WTC11 (cell line): ENCODE results near the gene MMP11. TPM values are rescaled to one million over a fixed set of nuclear protein-coding genes. Genes with fewer than 3 reads are reported as not detected.

Experiments used
- ATAC-seq: fragments of 200-7000 bp; cut with Tn5 transposase; 2 replicates; pipeline ENCODE4 v1.10.0; 2021; ENCODE audit warnings: mild to moderate bottlenecking, moderate library complexity
- CTCF ChIA-PET: fragments of 300-600 bp; sonication (Branson Sonifier 250); formaldehyde crosslinking; loops from one replicate; lab custom pipeline; 2021; ENCODE audit warnings: antibody characterized with exemption; lab: Charles Lee
- POLR2A ChIA-PET: fragments of 350-600 bp; sonication (Branson Sonifier 250); formaldehyde crosslinking; loops from one replicate; lab custom pipeline; 2021; ENCODE audit warnings: antibody characterized with exemption; lab: Charles Lee
- DNase-seq: peaks from one replicate; pipeline ENCODE4 v3.0.0; 2021; ENCODE audit warnings: low spot score
- H3K27ac Mint-ChIP-seq: 2 replicates; pipeline ENCODE4 v1.8.0; 2021; ENCODE audit warnings: mixed read lengths
- H3K27me3 Mint-ChIP-seq: 2 replicates; pipeline ENCODE4 v1.8.0; 2021; ENCODE audit warnings: low read depth, mild to moderate bottlenecking, moderate library complexity, mixed read lengths
- H3K36me3 Mint-ChIP-seq: 2 replicates; pipeline ENCODE4 v1.8.0; 2021; ENCODE audit warnings: mixed read lengths
- H3K4me1 Mint-ChIP-seq: 2 replicates; pipeline ENCODE4 v1.8.0; 2022; ENCODE audit warnings: mixed read lengths
- H3K4me3 Mint-ChIP-seq: 2 replicates; pipeline ENCODE4 v1.8.0; 2021; ENCODE audit warnings: mild to moderate bottlenecking, moderate library complexity, mixed read lengths
- H3K9me3 Mint-ChIP-seq: 2 replicates; pipeline ENCODE4 v1.8.0; 2021; ENCODE audit warnings: mixed read lengths
- ATF1 ChIP-seq: sonication (generic); formaldehyde crosslinking; IDR thresholded peaks from 2 replicates; pipeline ENCODE4 v1.8.1; 2023; ENCODE audit warnings: mild to moderate bottlenecking, moderate library complexity, missing genetic modification reagents
- CREB1 ChIP-seq: sonication (generic); formaldehyde crosslinking; IDR thresholded peaks from 2 replicates; pipeline ENCODE4 v1.8.0; 2023; ENCODE audit warnings: mild to moderate bottlenecking, missing genetic modification reagents
- ELF4 ChIP-seq: sonication (generic); formaldehyde crosslinking; IDR thresholded peaks from 2 replicates; pipeline ENCODE4 v1.8.1; 2022; ENCODE audit warnings: low read depth, mild to moderate bottlenecking, moderate library complexity, missing genetic modification reagents
- ETV6 ChIP-seq: sonication (generic); formaldehyde crosslinking; IDR thresholded peaks from 2 replicates; pipeline ENCODE4 v1.8.1; 2022; ENCODE audit warnings: mild to moderate bottlenecking, missing genetic modification reagents
- GRHL2 ChIP-seq: fragments of 250-450 bp; sonication (Bioruptor Pico); IDR thresholded peaks from 2 replicates; pipeline ENCODE4 v1.8.0; 2022; ENCODE audit warnings: mild to moderate bottlenecking, moderate library complexity; ENCODE audit not compliant: insufficient replicate concordance, severe bottlenecking
- GTF2I ChIP-seq: fragments of 250-450 bp; sonication (Bioruptor Pico); conservative IDR thresholded peaks from 2 replicates; pipeline ENCODE4 v1.4.0; 2021; ENCODE audit warnings: mild to moderate bottlenecking
- JAZF1 ChIP-seq: fragments of 250-450 bp; sonication (Bioruptor Pico); IDR thresholded peaks from 2 replicates; pipeline ENCODE4 v1.9.0; 2021; ENCODE audit warnings: moderate library complexity, mild to moderate bottlenecking, inconsistent platforms
- JUN ChIP-seq: sonication (generic); formaldehyde crosslinking; IDR thresholded peaks from 2 replicates; pipeline ENCODE4 v1.8.0; 2023; ENCODE audit warnings: mild to moderate bottlenecking, missing genetic modification reagents
- MXD4 ChIP-seq: fragments of 250-450 bp; sonication (Bioruptor Pico); IDR thresholded peaks from 2 replicates; pipeline ENCODE4 v1.8.0; 2021; ENCODE audit warnings: mild to moderate bottlenecking, moderate library complexity, borderline replicate concordance
- NFE2L1 ChIP-seq: sonication (generic); formaldehyde crosslinking; IDR thresholded peaks from 2 replicates; pipeline ENCODE4 v1.8.1; 2023; ENCODE audit warnings: missing genetic modification reagents
- NFYB ChIP-seq: sonication (generic); formaldehyde crosslinking; conservative IDR thresholded peaks from 2 replicates; pipeline ENCODE4 v1.8.0; 2022; ENCODE audit warnings: low read depth, missing genetic modification reagents
- SMAD3 ChIP-seq: sonication (generic); formaldehyde crosslinking; IDR thresholded peaks from 2 replicates; pipeline ENCODE4 v1.8.0; 2022; ENCODE audit warnings: missing genetic modification reagents, mild to moderate bottlenecking, borderline replicate concordance
- TP53 ChIP-seq: sonication (generic); formaldehyde crosslinking; IDR thresholded peaks from 2 replicates; pipeline ENCODE4 v1.8.1; 2023; ENCODE audit warnings: mild to moderate bottlenecking, missing genetic modification reagents
- ZNF219 ChIP-seq: sonication (generic); formaldehyde crosslinking; IDR thresholded peaks from 2 replicates; pipeline ENCODE4 v1.8.0; 2023; ENCODE audit warnings: missing genetic modification reagents, mild to moderate bottlenecking, borderline replicate concordance
- ZNF416 ChIP-seq: fragments of 250-450 bp; sonication (Bioruptor Pico); IDR thresholded peaks from 2 replicates; pipeline ENCODE4 v1.9.0; 2021; ENCODE audit warnings: mild to moderate bottlenecking, inconsistent platforms
- ZNF671 ChIP-seq: fragments of 250-450 bp; sonication (Bioruptor Pico); IDR thresholded peaks from 2 replicates; pipeline ENCODE4 v1.8.0; 2021; ENCODE audit warnings: mild to moderate bottlenecking
- total RNA-seq: library from RNA; stranded (reverse); gene quantifications from 3 replicates; pipeline ENCODE4 v1.2.3, GENCODE V29; 2021
- TF ChIP-seq, protein P1 (sequence below): fragments of 250-450 bp; sonication (Bioruptor Pico); IDR thresholded peaks from 2 replicates; pipeline ENCODE4 v1.9.0; 2021; ENCODE audit warnings: mild to moderate bottlenecking
- TF ChIP-seq, protein P2 (sequence below): sonication (generic); formaldehyde crosslinking; IDR thresholded peaks from 2 replicates; pipeline ENCODE4 v1.8.0; 2023; ENCODE audit warnings: mild to moderate bottlenecking, missing genetic modification reagents
- TF ChIP-seq, protein P3 (sequence below): fragments of 250-450 bp; sonication (Bioruptor Pico); IDR thresholded peaks from 2 replicates; pipeline ENCODE4 v1.9.0; 2021; ENCODE audit warnings: mild to moderate bottlenecking, borderline replicate concordance
- TF ChIP-seq, protein P4 (sequence below): sonication (generic); formaldehyde crosslinking; IDR thresholded peaks from 2 replicates; pipeline ENCODE4 v1.8.1; 2023; ENCODE audit warnings: mild to moderate bottlenecking, moderate library complexity, missing genetic modification reagents
- TF ChIP-seq, protein P5 (sequence below): sonication (generic); formaldehyde crosslinking; IDR thresholded peaks from 2 replicates; pipeline ENCODE4 v1.8.0; 2023; ENCODE audit warnings: missing genetic modification reagents
- TF ChIP-seq, protein P6 (sequence below): fragments of 250-450 bp; sonication (Bioruptor Pico); conservative IDR thresholded peaks from 2 replicates; pipeline ENCODE4 v1.9.0; 2021; ENCODE audit warnings: mild to moderate bottlenecking

The MMP11 gene
- total RNA-seq, 1 experiment from 2014 or later, result 16.5 TPM

DNA sequence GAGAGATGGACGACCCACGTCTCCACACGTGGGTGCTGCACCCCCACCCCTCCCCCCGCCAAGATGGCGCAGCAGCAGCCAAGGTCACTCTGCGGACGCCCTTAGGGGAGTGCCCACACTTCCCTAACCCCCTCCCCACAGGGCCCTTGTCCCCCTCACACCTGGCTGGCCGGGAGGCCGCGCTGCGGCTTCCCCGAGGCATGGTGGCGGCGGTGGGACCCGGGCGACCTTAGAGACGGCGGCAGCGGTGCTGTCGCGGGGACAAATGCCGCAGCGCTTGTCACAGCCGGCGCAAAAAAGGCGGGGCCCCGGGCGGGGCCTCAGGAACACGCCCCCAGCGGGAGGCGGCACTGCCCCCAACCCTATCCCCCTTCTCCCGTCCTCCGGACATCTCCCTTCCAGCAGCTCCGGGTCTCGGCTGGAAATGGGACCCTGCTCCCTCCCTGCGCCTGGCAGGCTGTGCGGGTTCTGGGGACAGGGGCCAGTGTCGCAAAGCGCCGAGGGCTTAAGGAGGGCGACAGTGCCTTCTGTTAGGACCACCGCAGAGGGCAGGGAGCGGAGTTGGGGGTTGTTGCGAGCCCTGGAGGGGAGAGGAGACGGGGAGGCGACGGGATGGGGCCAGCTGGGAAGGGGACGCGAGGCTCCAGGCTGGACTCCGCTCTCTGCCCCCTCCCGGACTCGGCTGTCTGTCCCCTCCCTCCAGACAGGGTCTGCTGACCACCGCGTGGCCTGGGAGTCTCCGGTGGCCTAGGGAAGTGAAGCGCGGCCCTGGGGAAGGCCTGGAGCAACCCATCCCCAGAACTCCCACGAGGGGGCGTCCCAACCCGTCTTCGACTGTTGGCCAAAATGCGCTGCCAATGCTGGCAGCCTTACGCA, 4.7 kb upstream of the MMP11 start, which contains the start of gene CHCHD10 (continued):
- TF ChIP-seq, protein P1, sequence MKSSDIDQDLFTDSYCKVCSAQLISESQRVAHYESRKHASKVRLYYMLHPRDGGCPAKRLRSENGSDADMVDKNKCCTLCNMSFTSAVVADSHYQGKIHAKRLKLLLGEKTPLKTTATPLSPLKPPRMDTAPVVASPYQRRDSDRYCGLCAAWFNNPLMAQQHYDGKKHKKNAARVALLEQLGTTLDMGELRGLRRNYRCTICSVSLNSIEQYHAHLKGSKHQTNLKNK, result no peak
- TF ChIP-seq, protein P2, sequence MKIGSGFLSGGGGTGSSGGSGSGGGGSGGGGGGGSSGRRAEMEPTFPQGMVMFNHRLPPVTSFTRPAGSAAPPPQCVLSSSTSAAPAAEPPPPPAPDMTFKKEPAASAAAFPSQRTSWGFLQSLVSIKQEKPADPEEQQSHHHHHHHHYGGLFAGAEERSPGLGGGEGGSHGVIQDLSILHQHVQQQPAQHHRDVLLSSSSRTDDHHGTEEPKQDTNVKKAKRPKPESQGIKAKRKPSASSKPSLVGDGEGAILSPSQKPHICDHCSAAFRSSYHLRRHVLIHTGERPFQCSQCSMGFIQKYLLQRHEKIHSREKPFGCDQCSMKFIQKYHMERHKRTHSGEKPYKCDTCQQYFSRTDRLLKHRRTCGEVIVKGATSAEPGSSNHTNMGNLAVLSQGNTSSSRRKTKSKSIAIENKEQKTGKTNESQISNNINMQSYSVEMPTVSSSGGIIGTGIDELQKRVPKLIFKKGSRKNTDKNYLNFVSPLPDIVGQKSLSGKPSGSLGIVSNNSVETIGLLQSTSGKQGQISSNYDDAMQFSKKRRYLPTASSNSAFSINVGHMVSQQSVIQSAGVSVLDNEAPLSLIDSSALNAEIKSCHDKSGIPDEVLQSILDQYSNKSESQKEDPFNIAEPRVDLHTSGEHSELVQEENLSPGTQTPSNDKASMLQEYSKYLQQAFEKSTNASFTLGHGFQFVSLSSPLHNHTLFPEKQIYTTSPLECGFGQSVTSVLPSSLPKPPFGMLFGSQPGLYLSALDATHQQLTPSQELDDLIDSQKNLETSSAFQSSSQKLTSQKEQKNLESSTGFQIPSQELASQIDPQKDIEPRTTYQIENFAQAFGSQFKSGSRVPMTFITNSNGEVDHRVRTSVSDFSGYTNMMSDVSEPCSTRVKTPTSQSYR (CRISPR knock-in tag), result no peak
- TF ChIP-seq ZNF219 (CRISPR knock-in tag) (0 out of 2 replicates have a peak, but pooled peaks have one; percentile 10), ATF1 (CRISPR knock-in tag) (no peak), JUN (CRISPR knock-in tag) (0 out of 2 replicates have a peak, but pooled peaks have one; percentile 20), ZNF416 (CRISPR knock-in tag) (no peak), NFYB (no peak), MXD4 (CRISPR knock-in tag) (no peak), TP53 (no peak; the same call in 1 of the 2 replicates)
- TF ChIP-seq, protein P3, sequence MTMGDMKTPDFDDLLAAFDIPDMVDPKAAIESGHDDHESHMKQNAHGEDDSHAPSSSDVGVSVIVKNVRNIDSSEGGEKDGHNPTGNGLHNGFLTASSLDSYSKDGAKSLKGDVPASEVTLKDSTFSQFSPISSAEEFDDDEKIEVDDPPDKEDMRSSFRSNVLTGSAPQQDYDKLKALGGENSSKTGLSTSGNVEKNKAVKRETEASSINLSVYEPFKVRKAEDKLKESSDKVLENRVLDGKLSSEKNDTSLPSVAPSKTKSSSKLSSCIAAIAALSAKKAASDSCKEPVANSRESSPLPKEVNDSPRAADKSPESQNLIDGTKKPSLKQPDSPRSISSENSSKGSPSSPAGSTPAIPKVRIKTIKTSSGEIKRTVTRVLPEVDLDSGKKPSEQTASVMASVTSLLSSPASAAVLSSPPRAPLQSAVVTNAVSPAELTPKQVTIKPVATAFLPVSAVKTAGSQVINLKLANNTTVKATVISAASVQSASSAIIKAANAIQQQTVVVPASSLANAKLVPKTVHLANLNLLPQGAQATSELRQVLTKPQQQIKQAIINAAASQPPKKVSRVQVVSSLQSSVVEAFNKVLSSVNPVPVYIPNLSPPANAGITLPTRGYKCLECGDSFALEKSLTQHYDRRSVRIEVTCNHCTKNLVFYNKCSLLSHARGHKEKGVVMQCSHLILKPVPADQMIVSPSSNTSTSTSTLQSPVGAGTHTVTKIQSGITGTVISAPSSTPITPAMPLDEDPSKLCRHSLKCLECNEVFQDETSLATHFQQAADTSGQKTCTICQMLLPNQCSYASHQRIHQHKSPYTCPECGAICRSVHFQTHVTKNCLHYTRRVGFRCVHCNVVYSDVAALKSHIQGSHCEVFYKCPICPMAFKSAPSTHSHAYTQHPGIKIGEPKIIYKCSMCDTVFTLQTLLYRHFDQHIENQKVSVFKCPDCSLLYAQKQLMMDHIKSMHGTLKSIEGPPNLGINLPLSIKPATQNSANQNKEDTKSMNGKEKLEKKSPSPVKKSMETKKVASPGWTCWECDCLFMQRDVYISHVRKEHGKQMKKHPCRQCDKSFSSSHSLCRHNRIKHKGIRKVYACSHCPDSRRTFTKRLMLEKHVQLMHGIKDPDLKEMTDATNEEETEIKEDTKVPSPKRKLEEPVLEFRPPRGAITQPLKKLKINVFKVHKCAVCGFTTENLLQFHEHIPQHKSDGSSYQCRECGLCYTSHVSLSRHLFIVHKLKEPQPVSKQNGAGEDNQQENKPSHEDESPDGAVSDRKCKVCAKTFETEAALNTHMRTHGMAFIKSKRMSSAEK (CRISPR knock-in tag), result no peak
- TF ChIP-seq, protein P4, sequence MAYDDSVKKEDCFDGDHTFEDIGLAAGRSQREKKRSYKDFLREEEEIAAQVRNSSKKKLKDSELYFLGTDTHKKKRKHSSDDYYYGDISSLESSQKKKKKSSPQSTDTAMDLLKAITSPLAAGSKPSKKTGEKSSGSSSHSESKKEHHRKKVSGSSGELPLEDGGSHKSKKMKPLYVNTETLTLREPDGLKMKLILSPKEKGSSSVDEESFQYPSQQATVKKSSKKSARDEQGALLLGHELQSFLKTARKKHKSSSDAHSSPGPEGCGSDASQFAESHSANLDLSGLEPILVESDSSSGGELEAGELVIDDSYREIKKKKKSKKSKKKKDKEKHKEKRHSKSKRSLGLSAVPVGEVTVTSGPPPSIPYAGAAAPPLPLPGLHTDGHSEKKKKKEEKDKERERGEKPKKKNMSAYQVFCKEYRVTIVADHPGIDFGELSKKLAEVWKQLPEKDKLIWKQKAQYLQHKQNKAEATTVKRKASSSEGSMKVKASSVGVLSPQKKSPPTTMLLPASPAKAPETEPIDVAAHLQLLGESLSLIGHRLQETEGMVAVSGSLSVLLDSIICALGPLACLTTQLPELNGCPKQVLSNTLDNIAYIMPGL (CRISPR knock-in tag), result peak; percentile 74; the same call in 1 of the 2 replicates

DNA sequence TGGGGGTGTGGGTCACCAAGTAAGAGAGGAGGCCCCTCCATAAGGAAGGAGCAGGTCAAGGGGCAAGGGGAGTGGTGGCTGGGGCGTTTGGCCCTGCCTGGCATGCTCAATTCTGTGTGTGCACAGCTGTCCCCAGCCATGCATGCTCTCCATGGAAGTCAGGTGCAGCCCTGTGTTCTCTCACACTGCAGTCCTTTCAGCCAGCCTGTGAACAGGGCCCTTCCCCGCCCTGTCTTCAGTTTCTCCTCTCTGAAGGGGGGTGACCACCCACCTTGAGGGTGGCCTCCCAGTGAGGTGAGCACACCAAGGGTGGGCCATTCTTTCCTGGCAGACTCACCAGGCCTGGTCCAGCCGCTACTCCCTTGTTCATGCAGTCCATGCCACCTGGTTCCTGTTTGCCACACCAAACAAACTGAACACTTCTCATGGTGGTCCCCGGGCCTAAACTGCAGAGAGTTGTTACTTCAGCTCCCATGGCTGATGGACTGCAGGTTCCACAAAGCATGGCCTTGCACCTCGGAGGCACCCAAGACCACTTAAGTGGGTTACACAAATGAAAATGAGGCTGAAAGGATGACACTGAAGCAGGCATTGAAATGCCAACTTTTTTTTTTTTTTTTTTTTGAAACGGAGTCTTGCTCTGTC, 3.2 kb upstream of the MMP11 start:
- peaks cover 2% of the 10 kb centered on the region for H3K36me3 Mint-ChIP-seq
- peaks cover 32% of the 10 kb centered on the region for H3K27me3 Mint-ChIP-seq
- H3K9me3 Mint-ChIP-seq, result no peaks in the 10 kb centered on the region
- no peak for ATAC-seq
- no peak overlapping the region for H3K27ac Mint-ChIP-seq
- POLR2A ChIA-PET, result interaction anchor here (0.5 to 0.9 kb wide), 2 partner anchors 17 to 823 kb away, joined by 3 read pairs; partner anchors contain the start of genes LRRC75B and SMARCB1
- no peak for DNase-seq
- H3K4me1 Mint-ChIP-seq, result peaks cover 37% of the 10 kb centered on the region
- H3K4me3 Mint-ChIP-seq, result peak overlapping the region; percentile 89; the same call in 1 of the 2 replicates
- CTCF ChIA-PET, result interaction anchor here (0.6 to 4.0 kb wide), 13 partner anchors 9 to 296 kb away, joined by 3 to 77 read pairs (median 4); partner anchors contain the start of genes MIF and SLC2A11
- TF ChIP-seq GRHL2 (CRISPR knock-in tag), result no peak
- no peak for TF ChIP-seq ZNF671 (CRISPR knock-in tag)
- TF ChIP-seq ELF4 (CRISPR knock-in tag), result no peak
- TF ChIP-seq SMAD3 (CRISPR knock-in tag), result no peak
- no peak for TF ChIP-seq ETV6 (CRISPR knock-in tag)
- TF ChIP-seq NFE2L1 (CRISPR knock-in tag), result no peak
- TF ChIP-seq, protein P5, sequence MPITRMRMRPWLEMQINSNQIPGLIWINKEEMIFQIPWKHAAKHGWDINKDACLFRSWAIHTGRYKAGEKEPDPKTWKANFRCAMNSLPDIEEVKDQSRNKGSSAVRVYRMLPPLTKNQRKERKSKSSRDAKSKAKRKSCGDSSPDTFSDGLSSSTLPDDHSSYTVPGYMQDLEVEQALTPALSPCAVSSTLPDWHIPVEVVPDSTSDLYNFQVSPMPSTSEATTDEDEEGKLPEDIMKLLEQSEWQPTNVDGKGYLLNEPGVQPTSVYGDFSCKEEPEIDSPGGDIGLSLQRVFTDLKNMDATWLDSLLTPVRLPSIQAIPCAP, result no peak
- TF ChIP-seq JAZF1 (CRISPR knock-in tag), result no peak
- TF ChIP-seq, protein P6, sequence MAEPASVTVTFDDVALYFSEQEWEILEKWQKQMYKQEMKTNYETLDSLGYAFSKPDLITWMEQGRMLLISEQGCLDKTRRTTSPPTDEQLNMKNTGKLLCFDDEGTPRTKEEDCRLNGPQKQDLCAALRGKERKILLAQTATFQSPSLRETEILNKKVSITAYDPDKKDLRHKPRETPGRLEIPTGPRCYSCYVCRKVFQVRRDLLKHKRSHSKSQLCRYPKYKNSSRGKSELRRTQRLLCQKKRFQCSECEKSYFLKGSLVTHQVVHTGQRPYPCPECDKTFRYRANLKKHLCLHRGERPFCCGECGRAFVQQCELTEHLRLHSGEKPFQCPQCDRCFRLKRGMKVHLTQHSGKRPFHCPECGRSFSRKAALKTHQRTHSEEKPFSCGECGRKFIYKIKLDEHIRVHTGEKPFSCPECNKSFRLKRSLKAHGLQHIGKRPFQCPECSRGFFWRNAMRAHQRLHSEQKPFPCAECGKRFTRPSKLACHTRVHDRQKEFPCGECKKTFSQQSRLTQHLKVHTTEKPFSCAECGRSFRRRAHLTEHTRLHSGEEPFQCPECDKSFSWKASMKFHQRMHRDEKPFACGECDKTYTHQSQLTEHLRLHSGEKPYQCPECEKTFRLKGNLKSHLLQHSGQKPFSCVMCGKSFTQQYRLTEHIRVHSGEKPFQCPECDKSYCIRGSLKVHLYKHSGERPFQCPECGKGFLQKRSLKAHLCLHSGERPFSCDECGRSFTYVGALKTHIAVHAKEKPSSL, result no peak
- no peak for TF ChIP-seq GTF2I
- no peak for TF ChIP-seq CREB1 (CRISPR knock-in tag)
